Measurements from ENCODE around the gene TTC9C. TPM values are rescaled to one million over a fixed set of nuclear protein-coding genes. Genes with fewer than 3 reads are reported as not detected.

Gene TTC9C
- total and polyA plus RNA-seq, 2 of the 8 experiments (the other 6 are each of a cell fraction or from before 2014, with no cell fraction given): 25.4 to 34.1 TPM

Other genes with a start within 250 kb of the TTC9C start
- 5.8 and 6.7 TPM in 2 replicates for gene AHNAK, start 181.7 kb upstream of the TTC9C start, total RNA-seq (2021; fragmentation: NEBNext Ultra II Directional; extraction: Animal tissue kit (Norgen Biotek cat#: 25700))
- 2.0 and 2.5 TPM in 2 replicates for gene AHNAK, start 181.7 kb upstream of the TTC9C start, polyA plus RNA-seq (2011; rRNA removed)
- 1,622 and 1,627 TPM in 2 replicates for gene EEF1G, start 154.6 kb upstream of the TTC9C start, total RNA-seq (2021; fragmentation: NEBNext Ultra II Directional; extraction: Animal tissue kit (Norgen Biotek cat#: 25700))
- 1,996 and 2,000 TPM in 2 replicates for gene EEF1G, start 154.6 kb upstream of the TTC9C start, polyA plus RNA-seq (2011; rRNA removed)
- gene TUT1, start 137.0 kb upstream of the TTC9C start, total RNA-seq (2021; fragmentation: NEBNext Ultra II Directional; extraction: Animal tissue kit (Norgen Biotek cat#: 25700)): 24.6 and 31.5 TPM in 2 replicates
- gene TUT1, start 137.0 kb upstream of the TTC9C start, polyA plus RNA-seq (2011; rRNA removed): 17.8 and 26.2 TPM in 2 replicates
- gene MTA2, start 126.6 kb upstream of the TTC9C start, total RNA-seq (2021; fragmentation: NEBNext Ultra II Directional; extraction: Animal tissue kit (Norgen Biotek cat#: 25700)): 114 and 117 TPM in 2 replicates
- 25.7 and 32.2 TPM in 2 replicates for gene MTA2, start 126.6 kb upstream of the TTC9C start, polyA plus RNA-seq (2011; rRNA removed)
- 29.9 and 31.2 TPM in 2 replicates for gene EML3, start 115.7 kb upstream of the TTC9C start, total RNA-seq (2021; fragmentation: NEBNext Ultra II Directional; extraction: Animal tissue kit (Norgen Biotek cat#: 25700))
- 19.2 and 30.1 TPM in 2 replicates for gene EML3, start 115.7 kb upstream of the TTC9C start, polyA plus RNA-seq (2011; rRNA removed)
- 0.55 and 2.2 TPM in 2 replicates for gene ROM1, start 115.2 kb upstream of the TTC9C start, total RNA-seq (2021; fragmentation: NEBNext Ultra II Directional; extraction: Animal tissue kit (Norgen Biotek cat#: 25700))
- 0.86 and 0.91 TPM in 2 replicates for gene ROM1, start 115.2 kb upstream of the TTC9C start, polyA plus RNA-seq (2011; rRNA removed)
- 28.0 and 34.5 TPM in 2 replicates for gene B3GAT3, start 106.5 kb upstream of the TTC9C start, total RNA-seq (2021; fragmentation: NEBNext Ultra II Directional; extraction: Animal tissue kit (Norgen Biotek cat#: 25700))
- gene B3GAT3, start 106.5 kb upstream of the TTC9C start, polyA plus RNA-seq (2011; rRNA removed): 39.0 and 57.7 TPM in 2 replicates
- 326 and 330 TPM in 2 replicates for gene GANAB, start 81.9 kb upstream of the TTC9C start, total RNA-seq (2021; fragmentation: NEBNext Ultra II Directional; extraction: Animal tissue kit (Norgen Biotek cat#: 25700))
- 289 and 297 TPM in 2 replicates for gene GANAB, start 81.9 kb upstream of the TTC9C start, polyA plus RNA-seq (2011; rRNA removed)
- 29.3 and 30.1 TPM in 2 replicates for gene INTS5, start 75.2 kb upstream of the TTC9C start, total RNA-seq (2021; fragmentation: NEBNext Ultra II Directional; extraction: Animal tissue kit (Norgen Biotek cat#: 25700))
- gene INTS5, start 75.2 kb upstream of the TTC9C start, polyA plus RNA-seq (2011; rRNA removed): 23.6 and 30.3 TPM in 2 replicates
- 171 and 173 TPM in 2 replicates for gene C11orf98, start 63.3 kb upstream of the TTC9C start, total RNA-seq (2021; fragmentation: NEBNext Ultra II Directional; extraction: Animal tissue kit (Norgen Biotek cat#: 25700))
- 68.0 and 72.1 TPM in 2 replicates for gene C11orf98, start 63.3 kb upstream of the TTC9C start, polyA plus RNA-seq (2011; rRNA removed)
- gene CSKMT, start 63.2 kb upstream of the TTC9C start, total RNA-seq (2021; fragmentation: NEBNext Ultra II Directional; extraction: Animal tissue kit (Norgen Biotek cat#: 25700)): 66.1 and 67.8 TPM in 2 replicates
- gene CSKMT, start 63.2 kb upstream of the TTC9C start, polyA plus RNA-seq (2011; rRNA removed): 12.0 and 26.4 TPM in 2 replicates
- gene UQCC3, start 56.8 kb upstream of the TTC9C start, total RNA-seq (2021; fragmentation: NEBNext Ultra II Directional; extraction: Animal tissue kit (Norgen Biotek cat#: 25700)): 14.2 and 15.2 TPM in 2 replicates
- 15.7 and 27.9 TPM in 2 replicates for gene UQCC3, start 56.8 kb upstream of the TTC9C start, polyA plus RNA-seq (2011; rRNA removed)
- 3.6 and 5.2 TPM in 2 replicates for gene LBHD1, start 56.2 kb upstream of the TTC9C start, total RNA-seq (2021; fragmentation: NEBNext Ultra II Directional; extraction: Animal tissue kit (Norgen Biotek cat#: 25700))
- gene LBHD1, start 56.2 kb upstream of the TTC9C start, polyA plus RNA-seq (2011; rRNA removed): 2.3 and 2.8 TPM in 2 replicates
- gene UBXN1, start 49.4 kb upstream of the TTC9C start, total RNA-seq (2021; fragmentation: NEBNext Ultra II Directional; extraction: Animal tissue kit (Norgen Biotek cat#: 25700)): 104 and 114 TPM in 2 replicates
- gene UBXN1, start 49.4 kb upstream of the TTC9C start, polyA plus RNA-seq (2011; rRNA removed): 78.6 and 126 TPM in 2 replicates
- gene LRRN4CL, start 39.0 kb upstream of the TTC9C start, total RNA-seq (2021; fragmentation: NEBNext Ultra II Directional; extraction: Animal tissue kit (Norgen Biotek cat#: 25700)): 0.26 TPM in 1 of 2 replicates, not detected in the other
- gene LRRN4CL, start 39.0 kb upstream of the TTC9C start, polyA plus RNA-seq (2011; rRNA removed): 0.03 and 0.05 TPM in 2 replicates
- 59.5 and 73.7 TPM in 2 replicates for gene BSCL2, start 21.1 kb upstream of the TTC9C start, total RNA-seq (2021; fragmentation: NEBNext Ultra II Directional; extraction: Animal tissue kit (Norgen Biotek cat#: 25700))
- gene BSCL2, start 21.1 kb upstream of the TTC9C start, polyA plus RNA-seq (2011; rRNA removed): 264 and 286 TPM in 2 replicates
- gene GNG3, start 20.8 kb upstream of the TTC9C start, total RNA-seq (2021; fragmentation: NEBNext Ultra II Directional; extraction: Animal tissue kit (Norgen Biotek cat#: 25700)): 4.9 and 6.4 TPM in 2 replicates
- gene GNG3, start 20.8 kb upstream of the TTC9C start, polyA plus RNA-seq (2011; rRNA removed): 10.9 and 12.1 TPM in 2 replicates
- gene HNRNPUL2, start 1.0 kb upstream of the TTC9C start, total RNA-seq (2021; fragmentation: NEBNext Ultra II Directional; extraction: Animal tissue kit (Norgen Biotek cat#: 25700)): 44.3 and 46.4 TPM in 2 replicates
- gene HNRNPUL2, start 1.0 kb upstream of the TTC9C start, polyA plus RNA-seq (2011; rRNA removed): 12.7 and 14.9 TPM in 2 replicates
- 76.5 and 76.9 TPM in 2 replicates for gene ZBTB3, start 25.7 kb downstream of the TTC9C start, total RNA-seq (2021; fragmentation: NEBNext Ultra II Directional; extraction: Animal tissue kit (Norgen Biotek cat#: 25700))
- 30.2 and 39.5 TPM in 2 replicates for gene ZBTB3, start 25.7 kb downstream of the TTC9C start, polyA plus RNA-seq (2011; rRNA removed)
- gene POLR2G, start 33.1 kb downstream of the TTC9C start, total RNA-seq (2021; fragmentation: NEBNext Ultra II Directional; extraction: Animal tissue kit (Norgen Biotek cat#: 25700)): 126 and 131 TPM in 2 replicates
- gene POLR2G, start 33.1 kb downstream of the TTC9C start, polyA plus RNA-seq (2011; rRNA removed): 206 and 329 TPM in 2 replicates
- gene TAF6L, start 42.9 kb downstream of the TTC9C start, total RNA-seq (2021; fragmentation: NEBNext Ultra II Directional; extraction: Animal tissue kit (Norgen Biotek cat#: 25700)): 29.6 and 31.9 TPM in 2 replicates
- 24.8 and 37.3 TPM in 2 replicates for gene TAF6L, start 42.9 kb downstream of the TTC9C start, polyA plus RNA-seq (2011; rRNA removed)
- gene TMEM179B, start 58.9 kb downstream of the TTC9C start, total RNA-seq (2021; fragmentation: NEBNext Ultra II Directional; extraction: Animal tissue kit (Norgen Biotek cat#: 25700)): 16.3 and 18.6 TPM in 2 replicates
- gene TMEM179B, start 58.9 kb downstream of the TTC9C start, polyA plus RNA-seq (2011; rRNA removed): 62.2 and 65.1 TPM in 2 replicates
- 22.9 and 23.5 TPM in 2 replicates for gene TMEM223, start 63.5 kb downstream of the TTC9C start, total RNA-seq (2021; fragmentation: NEBNext Ultra II Directional; extraction: Animal tissue kit (Norgen Biotek cat#: 25700))
- gene TMEM223, start 63.5 kb downstream of the TTC9C start, polyA plus RNA-seq (2011; rRNA removed): 59.7 and 64.1 TPM in 2 replicates
- gene NXF1, start 77.0 kb downstream of the TTC9C start, total RNA-seq (2021; fragmentation: NEBNext Ultra II Directional; extraction: Animal tissue kit (Norgen Biotek cat#: 25700)): 44.8 and 49.8 TPM in 2 replicates
- gene NXF1, start 77.0 kb downstream of the TTC9C start, polyA plus RNA-seq (2011; rRNA removed): 48.1 and 63.6 TPM in 2 replicates
- gene STX5, start 103.6 kb downstream of the TTC9C start, total RNA-seq (2021; fragmentation: NEBNext Ultra II Directional; extraction: Animal tissue kit (Norgen Biotek cat#: 25700)): 24.2 and 25.3 TPM in 2 replicates
- gene STX5, start 103.6 kb downstream of the TTC9C start, polyA plus RNA-seq (2011; rRNA removed): 23.4 and 28.5 TPM in 2 replicates
- 1.2 TPM in 1 of 2 replicates, not detected in the other for gene TEX54, start 104.4 kb downstream of the TTC9C start, total RNA-seq (2021; fragmentation: NEBNext Ultra II Directional; extraction: Animal tissue kit (Norgen Biotek cat#: 25700))
- not detected in 2 replicates for gene TEX54, start 104.4 kb downstream of the TTC9C start, polyA plus RNA-seq (2011; rRNA removed)
- 97.0 and 101 TPM in 2 replicates for gene WDR74, start 111.1 kb downstream of the TTC9C start, total RNA-seq (2021; fragmentation: NEBNext Ultra II Directional; extraction: Animal tissue kit (Norgen Biotek cat#: 25700))
- gene WDR74, start 111.1 kb downstream of the TTC9C start, polyA plus RNA-seq (2011; rRNA removed): 93.6 and 116 TPM in 2 replicates
- 393 and 410 TPM in 2 replicates for gene SLC3A2, start 152.4 kb downstream of the TTC9C start, total RNA-seq (2021; fragmentation: NEBNext Ultra II Directional; extraction: Animal tissue kit (Norgen Biotek cat#: 25700))
- gene SLC3A2, start 152.4 kb downstream of the TTC9C start, polyA plus RNA-seq (2011; rRNA removed): 435 and 574 TPM in 2 replicates
- not detected in 2 replicates for gene CHRM1, start 192.9 kb downstream of the TTC9C start, total RNA-seq (2021; fragmentation: NEBNext Ultra II Directional; extraction: Animal tissue kit (Norgen Biotek cat#: 25700))
- 0.05 and 0.08 TPM in 2 replicates for gene CHRM1, start 192.9 kb downstream of the TTC9C start, polyA plus RNA-seq (2011; rRNA removed)

Data from H1 (cell line).